Measurements from ENCODE around the gene SP2.

DNA sequence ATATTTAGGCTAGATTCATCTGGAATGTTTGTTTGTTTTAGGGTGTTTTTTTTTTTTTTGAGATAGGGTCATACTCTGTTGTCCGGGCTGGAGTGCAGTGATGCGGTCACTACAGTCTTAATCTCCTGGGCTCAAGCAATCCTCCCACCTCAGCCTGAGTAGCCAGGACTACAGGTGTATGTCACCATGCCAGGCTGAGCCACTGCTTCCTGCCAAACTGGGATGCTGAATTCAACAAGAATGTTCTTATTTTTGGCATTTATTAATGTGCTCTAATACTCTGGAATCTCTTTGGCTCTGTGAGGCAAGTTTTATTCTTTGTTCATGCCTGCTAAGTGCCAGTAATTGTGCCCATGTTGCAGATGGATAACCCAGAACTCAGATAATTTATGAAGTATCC, 21.5 kb downstream of the SP2 start:
- TF ChIP-seq CHD2 (IDR thresholded peaks at IDR 0.05; ENCODE audit: low read length) (no peak), YY1 (IDR thresholded peaks at IDR 0.05; ENCODE audit: low read depth, low read length) (no peak), GABPA (IDR thresholded peaks at IDR 0.05; ENCODE audit: borderline replicate concordance, insufficient read depth, low read length) (no peak), TAF1 (IDR thresholded peaks at IDR 0.05; ENCODE audit: low read depth, low read length) (no peak), CTCF (IDR thresholded peaks at IDR 0.05; ENCODE audit: control extremely low read depth in 1 of 3, insufficient read depth in 1 of 3, low read depth in 1 of 3, low read length in 3 of 3) (no peak)
